DOHH2 (cell line): Measurements from ENCODE around the gene RAB27B.

Experiments
- H3F3A ChIP-seq: fragments of 200-600 bp; sonication (generic), shearing (Covaris generic); 2 replicates; pipeline ENCODE4 v1.6.0; 2016; ENCODE audit warnings: antibody characterized with exemption, mild to moderate bottlenecking; ENCODE audit not compliant: control insufficient read depth, insufficient read depth
- H3K27ac ChIP-seq: fragments of 200-600 bp; sonication (generic); 2 replicates; pipeline ENCODE4 v1.5.1; 2014; ENCODE audit warnings: low read depth, mild to moderate bottlenecking, low read length, moderate library complexity
- H3K27me3 ChIP-seq: fragments of 200-600 bp; sonication (generic); 2 replicates; pipeline ENCODE4 v1.6.1; 2014; ENCODE audit warnings: mild to moderate bottlenecking, low read length, mixed read lengths; ENCODE audit not compliant: control insufficient read depth
- H3K36me3 ChIP-seq: fragments of 200-600 bp; sonication (generic); 2 replicates; pipeline ENCODE4 v1.6.1; 2014; ENCODE audit warnings: mild to moderate bottlenecking, low read length, moderate library complexity, mixed read lengths; ENCODE audit not compliant: control insufficient read depth
- H3K4me1 ChIP-seq: fragments of 200-600 bp; sonication (generic); 2 replicates; pipeline ENCODE4 v1.6.1; 2014; ENCODE audit warnings: mild to moderate bottlenecking, low read length, mixed read lengths; ENCODE audit not compliant: control insufficient read depth
- H3K4me2 ChIP-seq: fragments of 200-600 bp; sonication (generic); 2 replicates; pipeline ENCODE4 v1.6.0; 2014; ENCODE audit warnings: mild to moderate bottlenecking, low read length, moderate library complexity
- H3K4me3 ChIP-seq: fragments of 200-600 bp; sonication (generic); 2 replicates; pipeline ENCODE4 v1.5.1; 2014; ENCODE audit warnings: mild to moderate bottlenecking, low read length, mixed read lengths
- H3K79me2 ChIP-seq: fragments of 200-600 bp; sonication (generic); 2 replicates; pipeline ENCODE4 v1.6.1; 2014; ENCODE audit warnings: mild to moderate bottlenecking, low read length, mixed read lengths; ENCODE audit not compliant: control insufficient read depth
- H3K9me2 ChIP-seq: fragments of 200-600 bp; sonication (generic); replicated peaks from 2 replicates; pipeline ENCODE4 v1.6.1; 2014; ENCODE audit warnings: mild to moderate bottlenecking, low read length, mixed read lengths; ENCODE audit not compliant: control insufficient read depth
- H3K9me3 ChIP-seq: fragments of 200-600 bp; sonication (generic); 2 replicates; pipeline ENCODE4 v1.6.1; 2014; ENCODE audit warnings: antibody characterized with exemption, low read length, mixed read lengths; ENCODE audit not compliant: control insufficient read depth, insufficient read depth
- H4K20me1 ChIP-seq: fragments of 200-600 bp; sonication (generic); 2 replicates; pipeline ENCODE4 v1.6.0; 2014; ENCODE audit warnings: low read depth, mild to moderate bottlenecking, antibody characterized with exemption, low read length, moderate library complexity; ENCODE audit not compliant: control insufficient read depth, insufficient read depth
- EZH2phosphoT487 ChIP-seq: fragments of 200-600 bp; sonication (generic); IDR thresholded peaks from 2 replicates; pipeline ENCODE4 v1.6.1; 2017; ENCODE audit warnings: borderline replicate concordance, mild to moderate bottlenecking, antibody characterized with exemption, low read length, moderate library complexity, mixed read lengths
- TF ChIP-seq, protein P1 (sequence below): fragments of 200-600 bp; sonication (generic); IDR thresholded peaks from one replicate; pipeline ENCODE4 v1.5.1; 2014; ENCODE audit warnings: antibody characterized with exemption, mild to moderate bottlenecking, low read depth, low read length; ENCODE audit not compliant: poor library complexity, severe bottlenecking

Gene RAB27B

DNA sequence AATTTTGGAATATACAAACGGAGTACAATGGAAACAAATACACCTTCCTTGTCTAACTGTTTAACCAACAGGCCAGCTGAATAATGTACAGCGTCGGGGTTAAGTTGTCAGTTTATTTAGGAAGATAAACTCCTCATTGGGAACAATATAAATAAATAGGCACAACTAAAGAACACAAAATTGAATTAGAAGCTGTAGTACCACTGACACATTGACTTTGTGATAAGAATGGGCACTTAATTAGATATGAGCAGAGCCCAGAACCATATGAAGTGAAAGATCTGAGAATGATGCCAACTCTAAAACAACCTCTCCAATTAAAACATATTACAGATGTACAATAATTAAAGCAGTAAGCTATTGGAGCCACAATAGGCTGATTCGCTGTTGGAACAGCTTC, 86.5 kb downstream of the RAB27B start:
- no peaks in the 10 kb centered on the region for H3K27me3 ChIP-seq
- no peak overlapping the region for H3K4me3 ChIP-seq
- H4K20me1 ChIP-seq, result no peaks in the 10 kb centered on the region
- H3K79me2 ChIP-seq, result no peaks in the 10 kb centered on the region
- no peak overlapping the region for H3K27ac ChIP-seq
- H3K9me2 ChIP-seq, result no peaks in the 10 kb centered on the region
- H3K9me3 ChIP-seq, result no peaks in the 10 kb centered on the region
- H3K36me3 ChIP-seq, result no peaks in the 10 kb centered on the region
- no peaks in the 10 kb centered on the region for H3F3A ChIP-seq
- TF ChIP-seq, protein P1, sequence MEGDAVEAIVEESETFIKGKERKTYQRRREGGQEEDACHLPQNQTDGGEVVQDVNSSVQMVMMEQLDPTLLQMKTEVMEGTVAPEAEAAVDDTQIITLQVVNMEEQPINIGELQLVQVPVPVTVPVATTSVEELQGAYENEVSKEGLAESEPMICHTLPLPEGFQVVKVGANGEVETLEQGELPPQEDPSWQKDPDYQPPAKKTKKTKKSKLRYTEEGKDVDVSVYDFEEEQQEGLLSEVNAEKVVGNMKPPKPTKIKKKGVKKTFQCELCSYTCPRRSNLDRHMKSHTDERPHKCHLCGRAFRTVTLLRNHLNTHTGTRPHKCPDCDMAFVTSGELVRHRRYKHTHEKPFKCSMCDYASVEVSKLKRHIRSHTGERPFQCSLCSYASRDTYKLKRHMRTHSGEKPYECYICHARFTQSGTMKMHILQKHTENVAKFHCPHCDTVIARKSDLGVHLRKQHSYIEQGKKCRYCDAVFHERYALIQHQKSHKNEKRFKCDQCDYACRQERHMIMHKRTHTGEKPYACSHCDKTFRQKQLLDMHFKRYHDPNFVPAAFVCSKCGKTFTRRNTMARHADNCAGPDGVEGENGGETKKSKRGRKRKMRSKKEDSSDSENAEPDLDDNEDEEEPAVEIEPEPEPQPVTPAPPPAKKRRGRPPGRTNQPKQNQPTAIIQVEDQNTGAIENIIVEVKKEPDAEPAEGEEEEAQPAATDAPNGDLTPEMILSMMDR, result no peak
- no peak for TF ChIP-seq EZH2phosphoT487
- H3K4me1 ChIP-seq, result no peaks in the 10 kb centered on the region
- H3K4me2 ChIP-seq, result no peak overlapping the region

DNA sequence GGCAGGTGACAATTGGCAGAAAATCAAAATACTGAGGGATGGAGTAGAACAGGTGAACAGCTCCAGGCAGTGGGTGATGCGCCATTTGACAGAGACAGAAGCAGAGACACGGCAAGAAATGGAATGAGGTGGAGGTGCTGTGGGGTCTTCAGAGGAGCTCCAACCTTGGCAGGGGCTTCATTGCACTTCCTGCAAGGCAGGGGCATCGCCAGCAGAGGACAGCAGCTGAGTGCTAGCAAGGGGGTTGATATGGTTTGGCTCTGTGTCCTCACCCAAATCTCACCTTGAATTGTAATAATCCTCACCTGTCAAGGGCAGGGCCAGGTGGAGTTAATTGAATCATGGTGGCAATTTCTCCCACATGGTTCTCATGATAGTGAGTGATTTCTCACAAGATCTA, 88.2 kb downstream of the RAB27B start:
- Histone ChIP-seq H3F3A (no peaks in the 10 kb centered on the region), H3K4me1 (no peaks in the 10 kb centered on the region), H3K9me2 (no peaks in the 10 kb centered on the region), H4K20me1 (no peaks in the 10 kb centered on the region), H3K4me3 (no peak overlapping the region), H3K4me2 (no peak overlapping the region), H3K27me3 (no peaks in the 10 kb centered on the region), H3K27ac (no peak overlapping the region), H3K9me3 (no peaks in the 10 kb centered on the region), H3K79me2 (no peaks in the 10 kb centered on the region), H3K36me3 (no peaks in the 10 kb centered on the region)
- no peak for TF ChIP-seq EZH2phosphoT487
- TF ChIP-seq, protein P1, result no peak

DNA sequence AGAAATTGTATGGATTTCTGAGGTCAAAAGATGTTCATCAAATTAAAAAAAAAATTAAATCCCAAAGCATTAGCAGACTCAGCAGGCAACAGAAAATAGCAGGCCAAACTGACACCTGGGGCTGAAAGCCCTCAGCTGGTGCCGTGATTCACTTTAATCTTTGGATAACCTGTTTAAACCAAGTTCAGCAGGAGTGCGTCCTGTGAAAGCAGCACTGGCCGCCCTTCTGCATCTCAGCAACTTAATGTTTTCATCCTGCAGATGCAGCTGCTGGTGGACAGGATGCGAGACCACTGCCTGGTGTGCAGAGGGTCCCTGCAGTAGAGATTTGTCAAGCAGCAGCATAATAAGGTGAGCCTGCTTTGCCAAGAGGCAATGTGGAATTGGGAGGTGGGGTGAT, 89.8 kb downstream of the RAB27B start:
- H3K9me2 ChIP-seq, result no peaks in the 10 kb centered on the region
- H3K36me3 ChIP-seq, result no peaks in the 10 kb centered on the region
- H3K9me3 ChIP-seq, result no peaks in the 10 kb centered on the region
- no peaks in the 10 kb centered on the region for H3K27me3 ChIP-seq
- TF ChIP-seq, protein P1, result no peak
- TF ChIP-seq EZH2phosphoT487, result no peak
- H4K20me1 ChIP-seq, result no peaks in the 10 kb centered on the region
- no peaks in the 10 kb centered on the region for H3K79me2 ChIP-seq
- H3F3A ChIP-seq, result no peaks in the 10 kb centered on the region
- H3K4me2 ChIP-seq, result no peak overlapping the region
- no peak overlapping the region for H3K4me3 ChIP-seq
- H3K4me1 ChIP-seq, result no peaks in the 10 kb centered on the region
- no peak overlapping the region for H3K27ac ChIP-seq

DNA sequence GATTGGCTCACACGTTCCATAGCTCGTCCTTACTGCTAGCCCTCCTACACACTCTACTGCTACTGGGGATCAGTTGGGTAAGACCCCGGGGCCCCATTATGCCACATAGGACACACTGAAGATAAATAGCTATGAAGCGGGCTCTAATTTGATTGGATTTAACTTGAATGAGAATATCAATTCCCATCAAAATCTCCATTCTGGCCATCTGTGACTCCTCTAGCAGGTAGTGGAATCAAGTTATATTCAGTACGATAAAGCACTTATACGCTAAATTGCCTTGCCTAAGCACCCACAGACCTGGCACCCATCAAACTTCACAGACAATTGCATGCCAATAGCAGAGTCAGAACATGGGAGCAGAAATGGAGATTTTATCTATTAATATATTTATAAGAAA, 91.1 kb downstream of the RAB27B start:
- Histone ChIP-seq H3K36me3 (no peaks in the 10 kb centered on the region), H3K9me2 (no peaks in the 10 kb centered on the region), H3K4me2 (no peak overlapping the region), H3K79me2 (no peaks in the 10 kb centered on the region), H3K4me1 (no peaks in the 10 kb centered on the region), H3K27ac (no peak overlapping the region), H3K27me3 (no peaks in the 10 kb centered on the region), H3F3A (no peaks in the 10 kb centered on the region), H4K20me1 (no peaks in the 10 kb centered on the region), H3K9me3 (no peaks in the 10 kb centered on the region), H3K4me3 (no peak overlapping the region)
- no peak for TF ChIP-seq EZH2phosphoT487
- TF ChIP-seq, protein P1, result no peak
